ENCODE measurements around the gene UCN2.
"Not testable (repeated sequence)": the region's sequence is repeated elsewhere in the genome, so short reads cannot be mapped to it uniquely, and the experiment has no call there.

Gene UCN2

GRCh38 chr3:48553886-48554845 is 9.4 kb downstream of the UCN2 start:
- peaks cover 45% of the 10 kb centered on the region for H3K36me3 ChIP-seq (ENCODE audit: control insufficient read depth, low read length)
- no peak overlapping the region for H3K27ac ChIP-seq (ENCODE audit: low read depth, low read length)
- no peaks in the 10 kb centered on the region for H3K9me3 ChIP-seq (ENCODE audit: control insufficient read depth, insufficient read depth, low read length)
- no peaks in the 10 kb centered on the region for H3K27me3 ChIP-seq (ENCODE audit: control insufficient read depth, low read length)
- H3K4me1 ChIP-seq (ENCODE audit: control insufficient read depth, low read length), result peaks cover 50% of the 10 kb centered on the region
- no peaks in the 10 kb centered on the region for H3K9me2 ChIP-seq (replicated peaks; ENCODE audit: control insufficient read depth, low read length)
- H3K4me2 ChIP-seq (ENCODE audit: low read length), result peak overlapping the region; percentile 84
- 0 out of 2 replicates have a peak, but pooled peaks cover 3% of the 10 kb centered on the region for H4K20me1 ChIP-seq (ENCODE audit: control insufficient read depth, insufficient read depth, low read depth, low read length)
- peaks cover 36% of the 10 kb centered on the region for H3K79me2 ChIP-seq (ENCODE audit: control insufficient read depth, low read length)
- H3K4me3 ChIP-seq (ENCODE audit: low read length), result peak overlapping the region; percentile 76
- no peak for TF ChIP-seq CTCF (IDR thresholded peaks at IDR 0.05; ENCODE audit: low read depth, low read length, poor library complexity, severe bottlenecking)
- no peak for TF ChIP-seq EZH2phosphoT487 (IDR thresholded peaks at IDR 0.05; ENCODE audit: borderline replicate concordance, low read length)
- peaks cover 7% of the 10 kb centered on the region; the same call in 1 of the 2 replicates for H3F3A ChIP-seq (ENCODE audit: control insufficient read depth, insufficient read depth)

- no peaks in the 10 kb centered on the region for H3K27me3 ChIP-seq (ENCODE audit: control insufficient read depth, low read length)
- H3K4me2 ChIP-seq (ENCODE audit: low read length), result peak overlapping the region; percentile 22; the same call in 1 of the 2 replicates
- TF ChIP-seq CTCF (IDR thresholded peaks at IDR 0.05; ENCODE audit: low read depth, low read length, poor library complexity, severe bottlenecking) (no peak), EZH2phosphoT487 (IDR thresholded peaks at IDR 0.05; ENCODE audit: borderline replicate concordance, low read length) (no peak)
- peaks cover 53% of the 10 kb centered on the region for H3K36me3 ChIP-seq (ENCODE audit: control insufficient read depth, low read length)
- H3K9me3 ChIP-seq (ENCODE audit: control insufficient read depth, insufficient read depth, low read length), result no peaks in the 10 kb centered on the region
- no peak overlapping the region for H3K4me3 ChIP-seq (ENCODE audit: low read length)
- no peaks in the 10 kb centered on the region for H3K9me2 ChIP-seq (replicated peaks; ENCODE audit: control insufficient read depth, low read length)
- peaks cover 43% of the 10 kb centered on the region for H3K4me1 ChIP-seq (ENCODE audit: control insufficient read depth, low read length)
- 0 out of 2 replicates have a peak, but pooled peaks cover 3% of the 10 kb centered on the region for H4K20me1 ChIP-seq (ENCODE audit: control insufficient read depth, insufficient read depth, low read depth, low read length)
- H3K27ac ChIP-seq (ENCODE audit: low read depth, low read length), result no peak overlapping the region
- H3F3A ChIP-seq (ENCODE audit: control insufficient read depth, insufficient read depth), result peaks cover 7% of the 10 kb centered on the region; the same call in 1 of the 2 replicates
- H3K79me2 ChIP-seq (ENCODE audit: control insufficient read depth, low read length), result peaks cover 36% of the 10 kb centered on the region
Measured at GRCh38 chr3:48553361-48553760, 10.2 kb downstream of the UCN2 start.

- Histone ChIP-seq H3K4me2 (ENCODE audit: low read length) (no peak overlapping the region), H3K4me3 (ENCODE audit: low read length) (no peak overlapping the region), H3K36me3 (ENCODE audit: control insufficient read depth, low read length) (peaks cover 61% of the 10 kb centered on the region), H3K79me2 (ENCODE audit: control insufficient read depth, low read length) (peaks cover 36% of the 10 kb centered on the region), H3K9me3 (ENCODE audit: control insufficient read depth, insufficient read depth, low read length) (no peaks in the 10 kb centered on the region), H3K27ac (ENCODE audit: low read depth, low read length) (no peak overlapping the region), H3K9me2 (replicated peaks; ENCODE audit: control insufficient read depth, low read length) (no peaks in the 10 kb centered on the region), H3K4me1 (ENCODE audit: control insufficient read depth, low read length) (peaks cover 33% of the 10 kb centered on the region), H3K27me3 (ENCODE audit: control insufficient read depth, low read length) (no peaks in the 10 kb centered on the region), H4K20me1 (ENCODE audit: control insufficient read depth, insufficient read depth, low read depth, low read length) (0 out of 2 replicates have a peak, but pooled peaks cover 3% of the 10 kb centered on the region), H3F3A (ENCODE audit: control insufficient read depth, insufficient read depth) (peaks cover 3% of the 10 kb centered on the region; the same call in 1 of the 2 replicates)
- TF ChIP-seq CTCF (IDR thresholded peaks at IDR 0.05; ENCODE audit: low read depth, low read length, poor library complexity, severe bottlenecking) (no peak), EZH2phosphoT487 (IDR thresholded peaks at IDR 0.05; ENCODE audit: borderline replicate concordance, low read length) (no peak)
Measured at GRCh38 chr3:48552111-48552951, 11.2 kb downstream of the UCN2 start.

- peaks cover 68% of the 10 kb centered on the region for H3K36me3 ChIP-seq (ENCODE audit: control insufficient read depth, low read length)
- not testable (repeated sequence) for H3K9me2 ChIP-seq (replicated peaks; ENCODE audit: control insufficient read depth, low read length); H3K4me2 ChIP-seq (ENCODE audit: low read length); H3F3A ChIP-seq (ENCODE audit: control insufficient read depth, insufficient read depth); H3K4me3 ChIP-seq (ENCODE audit: low read length); H3K27ac ChIP-seq (ENCODE audit: low read depth, low read length); H4K20me1 ChIP-seq (ENCODE audit: control insufficient read depth, insufficient read depth, low read depth, low read length); H3K9me3 ChIP-seq (ENCODE audit: control insufficient read depth, insufficient read depth, low read length); H3K27me3 ChIP-seq (ENCODE audit: control insufficient read depth, low read length)
- H3K4me1 ChIP-seq (ENCODE audit: control insufficient read depth, low read length), result peaks cover 30% of the 10 kb centered on the region
- H3K79me2 ChIP-seq (ENCODE audit: control insufficient read depth, low read length), result peaks cover 36% of the 10 kb centered on the region
Measured at GRCh38 chr3:48551651-48552050, 11.9 kb downstream of the UCN2 start.
